Glutamatergic neuron (in vitro differentiated cells): ENCODE results near the gene IRAK3. TPM values are rescaled to one million over a fixed set of nuclear protein-coding genes. Genes with fewer than 3 reads are reported as not detected.

Source experiments
- DNase-seq: peaks from one replicate; pipeline ENCODE4 v3.0.0; 2022
- H3K27ac Mint-ChIP-seq: one replicate; pipeline ENCODE4 v1.8.0; 2020; ENCODE audit warnings: mild to moderate bottlenecking, mixed read lengths, inconsistent platforms; ENCODE audit not compliant: unreplicated experiment
- H3K27me3 Mint-ChIP-seq: one replicate; pipeline ENCODE4 v1.8.0; 2020; ENCODE audit warnings: mild to moderate bottlenecking, moderate library complexity, mixed read lengths, inconsistent platforms; ENCODE audit not compliant: unreplicated experiment
- H3K36me3 Mint-ChIP-seq: one replicate; pipeline ENCODE4 v1.8.0; 2020; ENCODE audit warnings: mild to moderate bottlenecking, mixed read lengths, inconsistent platforms; ENCODE audit not compliant: unreplicated experiment
- H3K4me1 Mint-ChIP-seq: one replicate; pipeline ENCODE4 v1.8.0; 2020; ENCODE audit warnings: mild to moderate bottlenecking, low read depth, mixed read lengths, inconsistent platforms; ENCODE audit not compliant: unreplicated experiment
- H3K4me3 Mint-ChIP-seq: one replicate; pipeline ENCODE4 v1.8.0; 2020; ENCODE audit warnings: mild to moderate bottlenecking, mixed read lengths, inconsistent platforms; ENCODE audit not compliant: unreplicated experiment
- H3K9me3 Mint-ChIP-seq: one replicate; pipeline ENCODE4 v1.8.0; 2020; ENCODE audit warnings: mild to moderate bottlenecking, moderate library complexity, mixed read lengths, inconsistent platforms; ENCODE audit not compliant: unreplicated experiment
- CTCF ChIP-seq: fragments of 200-600 bp; sonication (generic); IDR thresholded peaks from one replicate; pipeline ENCODE4 v1.5.0; 2021; ENCODE audit not compliant: partially characterized antibody, unreplicated experiment
- total RNA-seq: library from RNA; stranded (reverse); fragmentation: NEBNext Ultra II Directional; extraction: Animal tissue kit (Norgen Biotek cat#: 25700); gene quantifications from one replicate; pipeline ENCODE4 v1.2.1, GENCODE V29; 2021; ENCODE audit not compliant: unreplicated experiment

The IRAK3 gene
- total RNA-seq, 1 donor from 2014 or later: 3.9 TPM

GRCh38 chr12:66242311-66242710 is 53.3 kb downstream of the IRAK3 start:
- peak overlapping the region; percentile 70 for H3K4me3 Mint-ChIP-seq
- TF ChIP-seq CTCF: no peak
- peaks cover 8% of the 10 kb centered on the region for H3K27me3 Mint-ChIP-seq
- peak; percentile 24 for DNase-seq
- H3K4me1 Mint-ChIP-seq: peaks cover 57% of the 10 kb centered on the region
- H3K36me3 Mint-ChIP-seq: no peaks in the 10 kb centered on the region
- peak overlapping the region; percentile 92 for H3K27ac Mint-ChIP-seq
- peaks cover 9% of the 10 kb centered on the region for H3K9me3 Mint-ChIP-seq

GRCh38 chr12:66243911-66244310 is 54.9 kb downstream of the IRAK3 start:
- no peak for DNase-seq
- peak overlapping the region; percentile 84 for H3K27ac Mint-ChIP-seq
- TF ChIP-seq CTCF: no peak
- H3K4me1 Mint-ChIP-seq: peaks cover 47% of the 10 kb centered on the region
- H3K27me3 Mint-ChIP-seq: peaks cover 8% of the 10 kb centered on the region
- no peak overlapping the region for H3K4me3 Mint-ChIP-seq
- no peaks in the 10 kb centered on the region for H3K36me3 Mint-ChIP-seq
- H3K9me3 Mint-ChIP-seq: peaks cover 8% of the 10 kb centered on the region

GRCh38 chr12:66244446-66244845 is 55.4 kb downstream of the IRAK3 start:
- TF ChIP-seq CTCF: no peak
- H3K4me3 Mint-ChIP-seq: no peak overlapping the region
- H3K27ac Mint-ChIP-seq: peak overlapping the region; percentile 84
- H3K27me3 Mint-ChIP-seq: peaks cover 8% of the 10 kb centered on the region
- peaks cover 1% of the 10 kb centered on the region for H3K36me3 Mint-ChIP-seq
- no peak for DNase-seq
- peaks cover 43% of the 10 kb centered on the region for H3K4me1 Mint-ChIP-seq
- peaks cover 8% of the 10 kb centered on the region for H3K9me3 Mint-ChIP-seq

- peaks cover 15% of the 10 kb centered on the region for H3K4me1 Mint-ChIP-seq
- no peak for TF ChIP-seq CTCF
- H3K36me3 Mint-ChIP-seq: peaks cover 10% of the 10 kb centered on the region
- peaks cover 2% of the 10 kb centered on the region for H3K9me3 Mint-ChIP-seq
- DNase-seq: no peak
- no peak overlapping the region for H3K4me3 Mint-ChIP-seq
- H3K27me3 Mint-ChIP-seq: peaks cover 5% of the 10 kb centered on the region
- no peak overlapping the region for H3K27ac Mint-ChIP-seq
These were observed 58.7 kb downstream of the IRAK3 start for GRCh38 chr12:66247741-66248140.

GRCh38 chr12:66251049-66251448 is 62.0 kb downstream of the IRAK3 start:
- H3K4me3 Mint-ChIP-seq: no peak overlapping the region
- DNase-seq: no peak
- H3K27me3 Mint-ChIP-seq: no peaks in the 10 kb centered on the region
- no peak for TF ChIP-seq CTCF
- no peak overlapping the region for H3K27ac Mint-ChIP-seq
- H3K9me3 Mint-ChIP-seq: peaks cover 2% of the 10 kb centered on the region
- peaks cover 12% of the 10 kb centered on the region for H3K36me3 Mint-ChIP-seq
- no peaks in the 10 kb centered on the region for H3K4me1 Mint-ChIP-seq
